GM23248 (cell line): ENCODE data around the gene PARD3B.

Source experiments
- EZH2 ChIP-seq: fragments of 200-600 bp; sonication (generic); IDR thresholded peaks from 2 replicates; pipeline ENCODE4 v1.6.1; 2018; ENCODE audit warnings: antibody characterized with exemption, mild to moderate bottlenecking; ENCODE audit not compliant: insufficient read depth, poor library complexity, severe bottlenecking
- EZH2phosphoT487 ChIP-seq: fragments of 200-600 bp; sonication (generic); IDR thresholded peaks from 2 replicates; pipeline ENCODE4 v1.6.1; 2018; ENCODE audit warnings: antibody characterized with exemption, moderate library complexity, mild to moderate bottlenecking, low read depth; ENCODE audit not compliant: insufficient read depth

DNA sequence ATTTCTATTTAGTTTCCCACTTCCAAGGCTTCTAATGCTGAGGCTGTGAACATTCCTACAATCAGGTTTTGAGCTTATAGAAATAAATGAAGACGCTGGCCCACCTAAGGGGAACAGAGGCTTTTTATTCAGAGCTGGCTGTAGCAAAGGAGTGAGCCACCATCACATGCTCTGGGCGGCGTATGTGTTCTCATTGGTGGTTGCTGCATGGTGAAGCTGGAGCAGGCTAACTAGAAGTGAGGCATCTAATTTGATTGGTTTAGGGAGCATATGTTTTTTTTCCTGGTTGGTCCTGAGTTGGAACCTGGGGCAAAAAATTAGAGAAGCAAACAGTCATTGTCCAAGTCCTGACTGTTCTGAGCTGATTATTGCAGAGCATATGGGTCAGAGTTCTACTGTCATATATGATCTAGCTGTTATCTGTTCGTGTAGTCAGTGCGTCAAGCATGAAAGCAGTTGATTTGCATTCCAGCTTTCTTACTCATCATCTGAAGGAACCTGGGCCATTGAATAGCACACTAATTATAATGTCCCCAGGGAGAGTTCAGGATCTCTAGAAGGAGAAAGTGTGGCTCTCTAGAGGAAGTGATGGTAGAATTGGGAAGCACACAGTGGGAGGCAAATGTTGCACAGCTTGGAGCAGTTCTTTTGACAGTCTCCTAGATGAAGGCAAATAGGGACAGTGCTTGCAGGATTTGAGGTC is 279.6 kb downstream of the PARD3B start:
- TF ChIP-seq EZH2phosphoT487 = no peak
- TF ChIP-seq EZH2 = no peak
